GM19467 (cell line): ENCODE measurements around the gene DAPK1.
A peak's percentile ranks its signal among the peaks of the same experiment; 100 is the strongest.
"Not testable (repeated sequence)": the region's sequence is repeated elsewhere in the genome, so short reads cannot be mapped to it uniquely, and the experiment has no call there.

Experiments
- ATAC-seq: cut with Tn5 transposase; IDR thresholded peaks from one replicate; pipeline ENCODE4 v1.9.1; 2021; ENCODE audit warnings: mild to moderate bottlenecking, moderate library complexity; ENCODE audit not compliant: unreplicated experiment

DAPK1 gene

GRCh38 chr9:87498046-87498810 is 561 bp downstream of the DAPK1 start:
- ATAC-seq, result no peak

- ATAC-seq, result no peak
Measured at GRCh38 chr9:87498811-87499360, 1.2 kb downstream of the DAPK1 start.

- peak; percentile 46 for ATAC-seq
Measured at GRCh38 chr9:87499424-87500017, 1.9 kb downstream of the DAPK1 start.

GRCh38 chr9:87500491-87501270 is 3.0 kb downstream of the DAPK1 start:
- no peak for ATAC-seq

GRCh38 chr9:87501271-87501656 is 3.6 kb downstream of the DAPK1 start:
- not testable (repeated sequence) for ATAC-seq

- ATAC-seq, result no peak
Measured at GRCh38 chr9:87501806-87502205, 4.1 kb downstream of the DAPK1 start.

DNA sequence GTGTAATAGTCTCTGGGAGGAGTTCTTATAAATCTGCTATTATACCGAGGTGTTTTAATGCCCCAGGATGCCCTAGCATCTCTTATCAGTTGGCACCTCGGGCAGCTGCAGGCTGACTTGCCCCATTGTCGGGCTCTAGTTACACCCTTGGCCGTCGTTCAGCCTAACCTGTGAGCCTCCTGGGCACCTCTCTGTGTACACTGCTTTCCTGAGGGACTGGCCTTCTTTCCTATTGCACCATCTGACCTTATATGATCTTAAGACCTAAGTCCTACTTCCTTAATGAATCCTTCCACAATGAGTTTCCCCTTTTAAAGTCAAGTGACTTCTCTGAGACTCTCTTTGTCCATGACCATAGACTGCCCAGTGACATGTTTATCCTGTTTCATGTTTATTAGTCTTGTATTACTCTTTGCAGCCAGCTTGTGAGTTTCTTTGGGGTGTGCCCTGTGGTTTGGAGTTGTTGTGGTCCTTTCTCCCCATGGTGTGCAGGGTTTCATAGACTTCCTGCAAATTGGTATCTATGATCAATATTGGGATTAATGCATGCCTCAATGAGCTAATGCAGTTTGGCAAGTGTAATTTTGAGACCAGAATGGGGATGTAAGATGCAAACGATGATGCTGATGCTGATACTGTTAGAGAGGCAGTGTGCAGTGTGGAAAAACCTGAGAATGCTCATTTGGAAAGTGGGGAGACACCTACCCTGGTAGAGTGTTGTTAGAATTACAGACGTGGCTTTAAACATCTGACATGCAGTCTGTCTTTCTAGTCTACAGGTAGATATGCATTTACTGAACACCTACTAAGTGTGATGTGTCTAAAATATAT is 4.9 kb downstream of the DAPK1 start:
- no peak for ATAC-seq

DNA sequence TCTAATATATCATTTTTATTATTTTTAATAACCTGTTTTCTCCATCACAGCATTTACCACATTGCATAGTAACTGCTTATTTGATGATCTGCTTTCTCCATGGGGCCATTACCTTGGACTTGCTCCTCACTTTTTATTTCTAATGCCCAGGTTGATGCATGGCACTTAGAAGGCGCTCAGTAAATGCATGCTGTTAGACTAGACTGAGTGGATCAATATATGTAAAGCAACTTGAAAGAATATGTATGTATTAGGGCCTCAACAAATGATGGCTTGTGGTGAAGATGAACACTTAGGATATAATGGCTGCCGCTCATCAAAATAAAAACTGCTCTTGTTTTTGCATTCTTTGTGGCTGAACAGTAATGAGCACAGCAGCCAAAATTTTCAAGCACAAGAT is 5.8 kb downstream of the DAPK1 start:
- ATAC-seq, result no peak

- no peak for ATAC-seq
Measured at GRCh38 chr9:87503927-87504326, 6.3 kb downstream of the DAPK1 start.

DNA sequence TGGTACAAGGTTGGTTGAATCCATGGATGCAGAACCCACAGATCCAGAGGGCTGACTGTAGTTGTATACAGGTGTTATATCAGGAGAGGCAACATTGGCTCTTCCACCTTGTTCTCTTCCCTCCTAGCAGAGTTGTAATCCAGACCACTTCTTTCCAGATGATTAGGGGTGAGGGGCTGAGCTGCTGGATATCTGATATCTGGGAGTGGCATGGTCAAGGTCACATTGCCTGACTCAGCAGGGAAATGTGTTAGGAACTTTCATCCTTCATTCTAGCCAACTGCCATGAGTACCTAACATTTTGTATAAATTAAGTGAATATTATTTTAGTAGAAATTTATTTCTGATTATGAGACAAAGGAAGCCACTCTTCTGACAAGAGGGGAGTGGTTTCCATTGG is 7.3 kb downstream of the DAPK1 start:
- no peak for ATAC-seq

DNA sequence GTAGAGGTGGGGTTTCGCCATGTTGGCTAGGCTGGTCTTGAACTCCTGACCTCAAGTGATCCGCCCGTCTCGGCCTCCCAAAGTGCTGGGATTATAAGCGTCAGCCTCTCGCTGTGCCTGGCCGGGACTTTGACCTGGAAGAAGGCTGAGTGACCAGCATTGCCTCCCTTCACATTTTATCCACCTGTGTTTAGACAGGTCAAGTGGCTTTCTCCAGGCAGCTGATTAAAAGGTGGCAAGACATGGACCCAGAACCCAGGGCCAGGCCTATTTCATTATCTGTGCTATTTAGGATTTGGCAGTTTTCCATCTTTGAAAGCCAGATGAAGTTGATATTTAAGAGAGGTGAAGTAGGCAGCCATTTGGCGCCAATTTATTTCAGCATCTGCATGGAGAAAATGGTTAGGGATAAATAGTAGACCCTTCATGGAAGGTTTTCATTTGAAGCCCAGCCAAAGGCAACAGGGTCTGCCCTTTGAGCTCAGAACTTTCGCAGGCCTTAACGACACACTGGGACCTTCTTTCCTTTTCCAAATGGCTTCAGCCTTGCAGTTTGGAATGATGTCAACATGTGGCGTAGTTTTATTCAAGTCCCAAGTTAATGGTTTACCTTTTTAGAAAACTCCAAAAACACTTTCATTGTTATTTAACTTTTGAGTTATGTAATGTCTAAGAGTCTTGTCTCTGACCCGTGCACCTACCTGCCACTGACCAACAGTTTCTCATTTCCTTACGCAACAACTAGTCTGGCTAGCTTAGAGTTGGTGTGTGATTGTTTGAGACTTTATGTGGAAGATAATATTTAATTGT is 8.4 kb downstream of the DAPK1 start:
- ATAC-seq, result no peak

- no peak for ATAC-seq
Measured at GRCh38 chr9:87507576-87507975, 9.9 kb downstream of the DAPK1 start.

GRCh38 chr9:87510252-87510683 is 12.6 kb downstream of the DAPK1 start:
- no peak for ATAC-seq

- ATAC-seq, result no peak
Measured at GRCh38 chr9:87512311-87512710, 14.6 kb downstream of the DAPK1 start.

- no peak for ATAC-seq
Measured at GRCh38 chr9:87513161-87513560, 15.5 kb downstream of the DAPK1 start.

DNA sequence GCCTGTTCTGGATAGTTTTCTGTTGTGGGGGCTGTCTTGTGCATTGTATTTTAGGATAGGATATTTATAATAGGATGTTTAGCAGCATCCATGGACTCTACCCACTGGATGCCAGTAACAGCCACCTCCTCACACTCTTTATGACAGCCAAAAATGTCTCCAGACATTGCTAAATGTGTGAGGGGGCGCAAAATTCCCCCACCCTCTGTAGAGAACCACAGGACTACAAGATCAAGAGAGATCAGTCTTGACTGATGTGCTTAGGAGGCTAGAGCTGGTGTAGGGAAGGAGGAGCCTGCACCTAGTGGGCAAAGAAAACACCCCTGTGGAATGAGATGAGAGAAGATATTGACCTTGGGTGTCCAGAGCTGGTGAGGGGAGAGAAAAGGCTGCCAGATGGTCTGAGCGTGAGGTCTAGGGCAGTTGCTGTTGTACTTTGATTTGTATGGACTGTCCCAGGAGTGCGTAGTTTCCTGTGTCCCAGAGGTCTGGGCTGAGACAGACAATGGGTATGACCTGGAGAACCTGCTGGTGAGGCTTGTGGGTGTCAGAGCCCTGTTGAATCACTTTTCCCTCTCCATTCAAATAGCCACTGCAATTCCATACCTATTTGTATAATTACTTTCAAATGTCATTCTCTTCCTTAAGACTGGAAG is 16.3 kb downstream of the DAPK1 start:
- no peak for ATAC-seq

- no peak for ATAC-seq
Measured at GRCh38 chr9:87515006-87515405, 17.3 kb downstream of the DAPK1 start.

- no peak for ATAC-seq
Measured at GRCh38 chr9:87515588-87516221, 18.0 kb downstream of the DAPK1 start.
